ENCODE data around the gene FGF8. TPM values are rescaled to one million over a fixed set of nuclear protein-coding genes. Genes with fewer than 3 reads are reported as not detected.

Gene FGF8
- total and polyA plus RNA-seq, 12 donors = 0.20 TPM; not detected in 11

DNA sequence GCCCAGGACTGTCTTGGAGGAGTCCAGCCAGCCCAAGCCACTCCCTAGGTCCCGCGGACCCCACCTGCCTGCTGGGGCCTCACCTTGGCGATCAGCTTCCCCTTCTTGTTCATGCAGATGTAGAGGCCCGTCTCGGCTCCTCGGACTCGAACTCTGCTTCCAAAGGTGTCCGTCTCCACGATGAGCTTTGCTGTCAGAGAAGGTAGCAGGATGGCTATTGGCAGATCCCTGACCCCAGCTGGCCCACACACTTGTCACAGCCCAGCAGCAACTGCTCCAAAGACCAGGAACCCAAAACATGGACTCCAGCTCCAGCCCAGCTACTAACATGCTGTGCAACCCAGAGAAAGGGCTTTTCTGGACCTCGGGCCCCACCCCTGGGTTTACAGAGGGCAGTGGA lies 4.5 kb downstream of the FGF8 start:
- H3K36me3 ChIP-seq = no peaks in the 10 kb centered on the region
- intact Hi-C loops (cut with DNase I) = loop anchor here in 3 of 10 donors (10.0 kb wide), 3 partner anchors 87 to 557 kb away; no protein-coding TSS in a partner anchor
- peaks cover 0 to 16% (median 8%) of the 10 kb centered on the region in 9 donors for H3K4me1 ChIP-seq
- DNase-seq (no peak), ATAC-seq (no peak)
- H3K9me3 ChIP-seq = no peaks in the 10 kb centered on the region
- peaks cover 18 to 90% (median 67%) of the 10 kb centered on the region in 7 donors for H3K27me3 ChIP-seq
- TF ChIP-seq, protein P1, sequence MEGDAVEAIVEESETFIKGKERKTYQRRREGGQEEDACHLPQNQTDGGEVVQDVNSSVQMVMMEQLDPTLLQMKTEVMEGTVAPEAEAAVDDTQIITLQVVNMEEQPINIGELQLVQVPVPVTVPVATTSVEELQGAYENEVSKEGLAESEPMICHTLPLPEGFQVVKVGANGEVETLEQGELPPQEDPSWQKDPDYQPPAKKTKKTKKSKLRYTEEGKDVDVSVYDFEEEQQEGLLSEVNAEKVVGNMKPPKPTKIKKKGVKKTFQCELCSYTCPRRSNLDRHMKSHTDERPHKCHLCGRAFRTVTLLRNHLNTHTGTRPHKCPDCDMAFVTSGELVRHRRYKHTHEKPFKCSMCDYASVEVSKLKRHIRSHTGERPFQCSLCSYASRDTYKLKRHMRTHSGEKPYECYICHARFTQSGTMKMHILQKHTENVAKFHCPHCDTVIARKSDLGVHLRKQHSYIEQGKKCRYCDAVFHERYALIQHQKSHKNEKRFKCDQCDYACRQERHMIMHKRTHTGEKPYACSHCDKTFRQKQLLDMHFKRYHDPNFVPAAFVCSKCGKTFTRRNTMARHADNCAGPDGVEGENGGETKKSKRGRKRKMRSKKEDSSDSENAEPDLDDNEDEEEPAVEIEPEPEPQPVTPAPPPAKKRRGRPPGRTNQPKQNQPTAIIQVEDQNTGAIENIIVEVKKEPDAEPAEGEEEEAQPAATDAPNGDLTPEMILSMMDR (IDR thresholded peaks at IDR 0.05) = no peak
- no peak overlapping the region for H3K27ac ChIP-seq
- H3K4me3 ChIP-seq = no peak overlapping the region
- WGBS, 2 donors = 91 to 97% methylated on average over 10 of the region's 10 CpGs

DNA sequence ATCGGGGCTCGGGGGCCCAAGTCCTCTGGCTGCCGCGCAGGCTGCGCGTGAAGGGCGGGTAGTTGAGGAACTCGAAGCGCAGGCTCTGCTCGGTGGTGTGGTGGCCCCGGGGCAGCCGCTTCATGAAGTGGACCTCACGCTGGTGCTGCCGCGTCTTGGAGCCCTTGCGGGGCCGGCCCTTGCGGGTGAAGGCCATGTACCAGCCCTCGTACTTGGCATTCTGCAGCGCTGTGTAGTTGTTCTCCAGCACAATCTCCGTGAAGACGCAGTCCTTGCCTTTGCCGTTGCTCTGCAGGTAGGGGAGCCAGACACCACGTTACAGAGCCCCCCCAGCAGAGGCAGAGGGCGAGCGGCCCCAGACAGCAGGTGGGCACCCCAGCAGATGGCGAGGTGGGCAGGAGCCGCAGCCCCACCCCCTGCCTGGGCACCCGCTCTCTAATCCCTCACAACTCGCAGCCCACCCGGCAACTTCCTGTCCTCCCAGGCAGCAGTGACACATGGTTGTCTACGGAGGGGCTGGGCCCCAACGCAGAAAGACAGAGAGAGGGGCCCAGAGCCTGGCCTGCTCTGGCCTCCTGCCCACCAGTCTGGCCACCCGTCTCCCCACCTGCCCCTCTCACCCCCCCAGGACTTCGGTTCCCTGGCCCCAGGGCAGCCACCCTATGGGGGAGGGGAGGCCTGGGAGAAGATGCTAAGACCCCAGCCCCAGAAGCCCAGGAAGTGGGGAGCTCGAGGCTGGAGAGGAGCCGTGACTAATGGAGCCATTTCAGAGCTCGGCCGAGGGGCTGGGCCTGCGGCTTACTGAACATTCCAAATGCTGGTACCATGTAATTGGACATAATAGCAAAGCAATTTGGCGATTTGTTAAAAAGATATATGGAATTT lies 5.3 kb downstream of the FGF8 start:
- 76 to 80% methylated on average over 41 of the region's 41 CpGs for WGBS, 2 donors
- no peaks in the 10 kb centered on the region for H3K36me3 ChIP-seq
- ATAC-seq (no peak), DNase-seq (no peak)
- H3K27me3 ChIP-seq = peaks cover 13 to 90% (median 61%) of the 10 kb centered on the region in 7 donors
- no peaks in the 10 kb centered on the region for H3K9me3 ChIP-seq
- TF ChIP-seq, protein P1 (IDR thresholded peaks at IDR 0.05) = no peak
- intact Hi-C loops (cut with DNase I) = loop anchor here in 3 of 10 donors (10.0 kb wide), 3 partner anchors 86 to 556 kb away; no protein-coding TSS in a partner anchor
- no peak overlapping the region for H3K4me3 ChIP-seq
- H3K4me1 ChIP-seq = peaks cover 0 to 13% (median 7%) of the 10 kb centered on the region in 9 donors
- H3K27ac ChIP-seq = no peak overlapping the region

DNA sequence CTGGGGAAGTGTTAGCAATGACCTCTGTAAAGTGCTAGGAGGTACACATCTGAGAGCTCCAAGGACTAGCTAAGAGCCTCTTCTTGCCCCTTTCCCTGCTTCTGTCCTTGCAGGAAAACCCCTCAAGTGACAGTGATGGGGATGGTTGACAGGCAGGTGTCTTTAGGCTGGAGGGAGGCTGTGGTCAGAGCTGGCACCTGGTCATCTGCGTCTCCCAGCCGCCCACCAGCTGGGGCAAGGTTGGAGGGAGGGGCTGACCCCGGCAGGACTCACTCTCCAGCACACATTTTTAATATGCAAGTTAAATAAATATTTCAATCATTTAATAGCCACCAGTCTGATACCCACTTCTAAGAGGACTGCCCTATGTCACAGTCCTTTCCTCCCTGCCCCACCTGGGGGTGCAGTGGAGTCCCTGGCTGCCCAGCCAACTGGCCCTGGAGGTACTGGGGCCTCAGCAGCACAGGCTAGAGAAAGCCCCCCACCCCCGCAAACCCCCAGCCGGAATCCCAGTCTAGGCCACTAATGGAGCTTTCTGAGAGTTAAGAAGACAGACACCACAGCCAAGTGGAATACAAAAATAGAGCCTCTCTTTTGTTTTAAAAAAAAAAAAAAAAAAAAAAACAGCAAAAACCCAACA lies 6.3 kb downstream of the FGF8 start:
- peaks cover 0 to 4% (median 0%) of the 10 kb centered on the region in 9 donors for H3K4me1 ChIP-seq
- 83 to 90% methylated on average over 5 of the region's 5 CpGs for WGBS, 2 donors
- TF ChIP-seq, protein P1 (IDR thresholded peaks at IDR 0.05) = no peak
- no peak overlapping the region for H3K27ac ChIP-seq
- H3K9me3 ChIP-seq = no peaks in the 10 kb centered on the region
- H3K36me3 ChIP-seq = no peaks in the 10 kb centered on the region
- intact Hi-C loops (cut with DNase I) = loop anchor here in 3 of 10 donors (10.0 kb wide), 3 partner anchors 85 to 555 kb away; no protein-coding TSS in a partner anchor
- DNase-seq (no peak), ATAC-seq (no peak)
- peaks cover 3 to 86% (median 52%) of the 10 kb centered on the region in 7 donors for H3K27me3 ChIP-seq
- H3K4me3 ChIP-seq = no peak overlapping the region

DNA sequence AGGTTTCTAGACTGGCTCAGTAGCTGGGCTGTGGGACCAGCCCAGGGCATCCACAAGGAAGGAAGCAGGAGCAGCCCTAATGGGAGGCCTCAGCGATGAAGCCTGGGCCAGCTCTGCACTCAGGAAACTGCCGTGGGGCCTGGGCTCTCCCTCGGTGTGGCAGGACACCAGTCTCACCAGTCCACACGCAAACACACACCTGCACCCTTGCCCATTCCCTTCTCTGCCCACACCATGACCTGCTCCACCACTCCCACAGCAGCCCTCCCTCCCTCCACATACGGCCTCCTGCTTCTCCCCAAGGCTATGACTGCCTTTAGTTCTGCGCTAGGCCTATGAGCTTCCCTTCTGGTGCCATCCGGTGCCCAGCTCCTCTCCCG lies 7.1 kb downstream of the FGF8 start:
- no peak for ATAC-seq
- WGBS, 2 donors = 82 to 84% methylated on average over 8 of the region's 8 CpGs
- Histone ChIP-seq H3K4me1 (no peaks in the 10 kb centered on the region), H3K9me3 (no peaks in the 10 kb centered on the region), H3K36me3 (no peaks in the 10 kb centered on the region), H3K4me3 (no peak overlapping the region), H3K27me3 (peaks cover 0 to 81% (median 43%) of the 10 kb centered on the region in 7 donors), H3K27ac (no peak overlapping the region)
- no peak for DNase-seq
- intact Hi-C loops (cut with DNase I) = no loop called here
- TF ChIP-seq, protein P1 (IDR thresholded peaks at IDR 0.05) = no peak
